GM12875 (cell line): ENCODE data around the gene PCNX4.
A peak's percentile ranks its signal among the peaks of the same experiment; 100 is the strongest.

Experiments used
- H3K4me3 ChIP-seq: one replicate; pipeline ENCODE4 v1.5.1; 2011; ENCODE audit warnings: low read depth, low read length, control low read depth
- TF ChIP-seq, protein P1 (sequence below): IDR thresholded peaks from 2 replicates; pipeline ENCODE4 v1.5.1; 2011; ENCODE audit warnings: low read depth, mild to moderate bottlenecking, control low read depth, inconsistent platforms, low read length, moderate library complexity, borderline replicate concordance; ENCODE audit not compliant: insufficient read depth

Gene PCNX4

DNA sequence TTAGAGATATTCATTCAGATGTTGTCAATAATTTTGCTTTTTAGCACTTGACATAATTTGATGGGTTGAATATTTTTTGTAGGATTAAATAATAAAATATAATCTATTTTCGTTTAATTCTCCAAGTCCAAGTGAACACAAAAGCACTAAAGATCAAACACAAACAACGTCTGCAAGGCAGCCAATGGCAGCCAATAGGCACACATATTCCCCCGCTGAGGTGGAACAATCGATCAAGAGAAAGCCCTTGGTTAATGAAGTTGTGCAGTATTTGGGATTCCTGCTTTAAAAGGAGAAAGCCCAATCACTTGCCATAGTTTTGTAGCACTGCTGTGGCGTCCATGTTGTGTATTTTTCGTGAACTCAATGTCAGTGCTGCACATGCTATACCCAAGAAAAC, 72.0 kb downstream of the PCNX4 start:
- no peak overlapping the region for H3K4me3 ChIP-seq
- TF ChIP-seq, protein P1, sequence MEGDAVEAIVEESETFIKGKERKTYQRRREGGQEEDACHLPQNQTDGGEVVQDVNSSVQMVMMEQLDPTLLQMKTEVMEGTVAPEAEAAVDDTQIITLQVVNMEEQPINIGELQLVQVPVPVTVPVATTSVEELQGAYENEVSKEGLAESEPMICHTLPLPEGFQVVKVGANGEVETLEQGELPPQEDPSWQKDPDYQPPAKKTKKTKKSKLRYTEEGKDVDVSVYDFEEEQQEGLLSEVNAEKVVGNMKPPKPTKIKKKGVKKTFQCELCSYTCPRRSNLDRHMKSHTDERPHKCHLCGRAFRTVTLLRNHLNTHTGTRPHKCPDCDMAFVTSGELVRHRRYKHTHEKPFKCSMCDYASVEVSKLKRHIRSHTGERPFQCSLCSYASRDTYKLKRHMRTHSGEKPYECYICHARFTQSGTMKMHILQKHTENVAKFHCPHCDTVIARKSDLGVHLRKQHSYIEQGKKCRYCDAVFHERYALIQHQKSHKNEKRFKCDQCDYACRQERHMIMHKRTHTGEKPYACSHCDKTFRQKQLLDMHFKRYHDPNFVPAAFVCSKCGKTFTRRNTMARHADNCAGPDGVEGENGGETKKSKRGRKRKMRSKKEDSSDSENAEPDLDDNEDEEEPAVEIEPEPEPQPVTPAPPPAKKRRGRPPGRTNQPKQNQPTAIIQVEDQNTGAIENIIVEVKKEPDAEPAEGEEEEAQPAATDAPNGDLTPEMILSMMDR, result no peak

DNA sequence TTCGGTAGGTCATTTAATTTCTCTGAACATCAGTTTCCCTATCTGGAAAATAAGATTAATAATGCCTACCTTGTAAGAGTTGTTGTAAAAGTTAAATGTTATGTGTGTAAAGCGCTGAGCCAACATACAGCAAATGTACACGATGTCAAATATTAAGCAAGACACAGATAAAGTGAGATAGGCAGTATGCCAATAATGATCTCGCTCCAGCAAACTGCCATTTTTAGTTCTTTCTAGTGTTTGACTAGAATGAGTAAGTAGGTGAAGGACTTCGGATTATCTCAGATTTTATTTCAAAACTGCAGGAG, 72.6 kb downstream of the PCNX4 start:
- peak overlapping the region; percentile 69 for H3K4me3 ChIP-seq
- TF ChIP-seq, protein P1, result no peak

DNA sequence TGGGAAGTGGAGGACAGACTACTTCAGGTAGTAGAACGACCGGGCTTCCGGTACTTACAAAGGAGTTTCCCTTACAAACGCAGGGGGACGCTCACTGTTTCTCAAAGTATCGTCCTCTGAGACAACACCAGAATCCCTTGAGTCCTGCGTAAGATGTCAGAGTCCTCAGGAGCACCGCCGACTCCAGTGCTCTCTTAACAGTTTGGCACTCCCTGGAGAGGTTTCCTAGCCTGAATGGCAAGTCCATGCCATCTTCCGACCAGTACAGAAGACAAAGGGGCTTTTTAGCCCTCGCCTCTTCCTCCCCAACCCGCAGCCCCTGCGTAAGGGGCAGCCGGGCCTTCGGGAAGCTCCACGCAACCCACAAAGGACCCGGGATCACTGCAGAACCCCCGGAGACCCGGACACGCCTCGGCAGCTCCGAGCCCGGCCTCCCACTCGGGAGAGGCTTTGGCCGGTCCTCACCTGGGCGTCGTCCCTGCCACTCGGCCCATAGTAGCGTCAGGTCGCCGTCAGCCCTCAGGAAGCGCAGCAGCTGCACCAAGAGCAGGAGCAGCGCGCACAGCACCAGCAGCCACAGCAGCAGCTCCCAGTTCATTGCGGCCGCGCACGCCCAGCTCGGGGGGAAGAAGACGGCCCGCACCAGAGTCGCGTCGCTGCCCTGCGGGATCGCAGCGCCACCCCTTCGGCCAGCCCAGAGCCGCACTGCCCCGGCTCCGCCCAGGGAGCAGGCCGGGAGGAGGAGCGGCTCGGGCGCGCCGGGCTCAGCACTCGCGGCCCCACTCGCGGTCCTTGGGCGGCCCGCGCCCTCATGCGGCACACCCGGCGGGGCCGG, 73.2 kb downstream of the PCNX4 start, which contains the start of gene DHRS7:
Gene DHRS7, minus strand, starts transcription at position 687 of the 835 bp plus-strand sequence. Its CDS starts 89 bp downstream, at position 598.
- TF ChIP-seq, protein P1, result peak; percentile 49
- peak within 1 kb of the TSS; percentile 69 for H3K4me3 ChIP-seq

DNA sequence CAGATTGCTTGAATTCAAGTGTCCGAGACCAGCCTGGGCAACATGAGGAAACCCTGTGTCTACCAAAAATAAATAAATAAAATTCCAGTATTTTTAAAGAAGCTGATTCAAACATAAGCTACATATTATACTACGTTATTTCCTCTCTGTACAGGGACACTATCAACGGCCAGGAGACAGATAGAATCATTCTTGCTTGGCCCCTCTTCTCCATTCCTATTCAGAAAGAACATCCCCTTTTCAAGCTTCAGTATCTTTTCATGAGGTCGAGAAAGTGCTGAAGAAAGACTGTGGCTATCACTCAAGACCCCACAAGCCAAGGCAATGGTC, 73.8 kb downstream of the PCNX4 start:
- TF ChIP-seq, protein P1, result no peak

DNA sequence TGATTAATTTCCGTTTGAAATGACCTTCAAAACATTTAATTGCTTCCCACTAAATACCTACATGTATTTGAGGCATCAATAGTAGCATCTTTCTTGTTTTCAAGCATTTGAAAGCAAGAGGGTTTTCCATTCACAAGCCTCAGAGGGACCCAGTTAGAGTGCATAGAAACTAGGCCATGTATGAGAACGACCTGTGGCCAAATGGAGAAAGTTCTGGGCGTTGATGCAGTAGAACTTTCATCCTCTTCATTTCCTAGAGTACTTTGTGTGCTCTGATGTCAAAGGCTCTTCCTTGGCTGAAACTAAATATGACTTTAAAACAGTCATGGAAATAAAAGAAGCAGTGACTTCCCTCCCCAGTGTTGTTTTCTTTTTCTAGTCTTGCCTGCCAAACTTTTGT, 74.4 kb downstream of the PCNX4 start:
- TF ChIP-seq, protein P1, result no peak
- H3K4me3 ChIP-seq, result no peak overlapping the region

More for the DNA sequence above, 73.8 kb downstream of the PCNX4 start:
- H3K4me3 ChIP-seq, result peak overlapping the region; percentile 19

DNA sequence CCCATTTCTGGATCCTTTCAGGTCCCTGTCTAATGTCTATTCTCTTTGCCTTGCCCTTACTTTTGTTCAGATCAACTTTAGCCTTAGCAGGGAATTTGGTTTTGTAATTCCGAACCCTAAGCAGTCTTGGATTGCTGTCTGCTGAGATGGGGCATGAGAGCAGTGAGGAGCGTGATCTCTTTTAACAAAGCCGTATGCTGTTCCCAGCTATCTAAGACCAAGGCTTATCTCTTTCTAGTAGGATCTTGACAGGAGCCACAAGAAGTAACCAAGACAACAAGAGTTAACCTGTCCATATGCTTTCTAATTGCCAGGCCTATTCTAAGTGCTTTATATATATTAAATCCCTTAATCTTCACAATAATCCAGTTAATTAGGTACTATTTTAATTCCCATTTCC, 78.0 kb downstream of the PCNX4 start:
- TF ChIP-seq, protein P1, result no peak
- H3K4me3 ChIP-seq, result no peak overlapping the region

DNA sequence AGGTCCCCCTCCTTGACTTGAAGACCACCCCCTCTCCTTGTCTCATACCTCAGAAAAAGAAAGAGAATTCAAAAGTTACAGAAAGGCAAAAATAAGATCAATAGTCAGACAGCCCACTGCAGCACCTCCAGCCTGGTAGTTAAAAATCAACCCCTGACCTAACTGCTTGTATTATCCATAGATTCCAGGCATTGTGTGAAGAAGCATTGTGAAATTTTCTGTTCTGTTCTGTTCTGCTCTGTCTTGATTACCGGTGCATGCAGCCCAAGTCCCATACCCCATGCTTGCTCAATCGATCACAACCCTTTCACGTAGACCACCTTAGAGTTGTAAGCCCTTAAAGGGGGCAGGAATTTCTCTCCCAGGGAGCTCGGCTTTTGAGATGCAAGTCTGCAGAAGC, 79.2 kb downstream of the PCNX4 start:
- no peak overlapping the region for H3K4me3 ChIP-seq
- TF ChIP-seq, protein P1, result no peak
